IMR-90 (cell line): ENCODE results near the gene OPCML. TPM values are rescaled to one million over a fixed set of nuclear protein-coding genes. Genes with fewer than 3 reads are reported as not detected.

Experiments used
- ATAC-seq: fragments of 200-7000 bp; cut with Tn5 transposase; 2 replicates; pipeline ENCODE4 v1.9.1; 2020; ENCODE audit warnings: low read depth, mild to moderate bottlenecking, moderate library complexity
- BruUV-seq: library from RNA; stranded (reverse); fragments of 400-500 nt; replicated peaks from 2 replicates; lab custom pipeline; 2021; lab: Mats Ljungman, UMichigan
- CTCF ChIA-PET: fragments of 300-600 bp; formaldehyde crosslinking; extraction: SDS; loops from one replicate; lab custom pipeline; 2021; ENCODE audit warnings: antibody characterized with exemption; lab: Yijun Ruan, JAX
- POLR2A ChIA-PET: fragments of 300-600 bp; sonication (Branson Sonifier 250); formaldehyde crosslinking; loops from one replicate; lab custom pipeline; 2022; ENCODE audit warnings: antibody characterized with exemption; ENCODE audit not compliant: unreplicated experiment; lab: Charles Lee
- DNase-seq: peaks from one replicate; pipeline ENCODE4 v3.0.0; 2013
- H2AFZ ChIP-seq: replicated peaks from 2 replicates; pipeline ENCODE3; 2013; ENCODE audit warnings: low read length, mild to moderate bottlenecking; ENCODE audit not compliant: poor library complexity
- H2AK5ac ChIP-seq: 2 replicates; pipeline ENCODE4 v1.6.1; 2013; ENCODE audit warnings: low read depth, low read length, inconsistent platforms
- H2AK9ac ChIP-seq: replicated peaks from 2 replicates; pipeline ENCODE3; 2013; ENCODE audit warnings: mild to moderate bottlenecking, low read depth, low read length, moderate library complexity; ENCODE audit not compliant: poor library complexity
- H2BK120ac ChIP-seq: 2 replicates; pipeline ENCODE4 v1.6.1; 2013; ENCODE audit warnings: low read depth, low read length, inconsistent platforms
- H2BK15ac ChIP-seq: 3 replicates; pipeline ENCODE4 v1.6.1; 2013; ENCODE audit warnings: low read depth, low read length, inconsistent platforms
- H2BK20ac ChIP-seq: 2 replicates; pipeline ENCODE4 v1.6.1; 2013; ENCODE audit warnings: low read depth, mild to moderate bottlenecking, inconsistent platforms, low read length, moderate library complexity
- H2BK5ac ChIP-seq: 2 replicates; pipeline ENCODE4 v1.6.1; 2013; ENCODE audit warnings: mild to moderate bottlenecking, low read depth, low read length, inconsistent platforms; ENCODE audit not compliant: poor library complexity, severe bottlenecking
- H3K14ac ChIP-seq: replicated peaks from 2 replicates; pipeline ENCODE4 v1.6.1; 2013; ENCODE audit warnings: low read depth, low read length, inconsistent platforms
- H3K18ac ChIP-seq: 2 replicates; pipeline ENCODE4 v1.6.1; 2013; ENCODE audit warnings: low read depth, low read length, control low read depth
- H3K23ac ChIP-seq: 2 replicates; pipeline ENCODE4 v1.6.1; 2013; ENCODE audit warnings: low read depth, low read length, inconsistent platforms
- H3K27ac ChIP-seq: 2 replicates; pipeline ENCODE4 v1.5.1; 2013; ENCODE audit warnings: mild to moderate bottlenecking, control low read depth, low read length; ENCODE audit not compliant: insufficient read depth
- H3K27me3 ChIP-seq: 2 replicates; pipeline ENCODE4 v1.6.1; 2013; ENCODE audit warnings: low read length; ENCODE audit not compliant: control insufficient read depth, insufficient read depth
- H3K36me3 ChIP-seq: 2 replicates; pipeline ENCODE4 v1.6.1; 2013; ENCODE audit warnings: low read length, mixed read lengths; ENCODE audit not compliant: control insufficient read depth, insufficient read depth
- H3K4ac ChIP-seq: 2 replicates; pipeline ENCODE4 v1.6.1; 2013; ENCODE audit warnings: low read depth, low read length, inconsistent platforms
- H3K4me1 ChIP-seq: 2 replicates; pipeline ENCODE4 v1.6.1; 2013; ENCODE audit warnings: low read length, mixed read lengths; ENCODE audit not compliant: control insufficient read depth, insufficient read depth
- H3K4me2 ChIP-seq: 2 replicates; pipeline ENCODE4 v1.6.1; 2013; ENCODE audit warnings: low read depth, mild to moderate bottlenecking, control low read depth, low read length, moderate library complexity
- H3K4me3 ChIP-seq: 2 replicates; pipeline ENCODE4 v1.5.1; 2013; ENCODE audit warnings: low read depth, mild to moderate bottlenecking, control low read depth, low read length, moderate library complexity; ENCODE audit not compliant: insufficient read depth
- H3K56ac ChIP-seq: 2 replicates; pipeline ENCODE4 v1.6.1; 2013; ENCODE audit warnings: low read length, inconsistent platforms; ENCODE audit not compliant: insufficient read depth; ENCODE audit errors: extremely low read depth
- H3K79me1 ChIP-seq, 2 experiments: 2 replicates each; pipeline ENCODE4 v1.6.1; 2013; ENCODE audit warnings: low read length in 2 of 2, inconsistent platforms in 1 of 2, low read depth in 1 of 2
- H3K9ac ChIP-seq: 2 replicates; pipeline ENCODE4 v1.6.1; 2013; ENCODE audit warnings: low read depth, low read length, control low read depth
- H3K9me1 ChIP-seq: 2 replicates; pipeline ENCODE4 v1.6.1; 2013; ENCODE audit warnings: low read length, inconsistent platforms; ENCODE audit not compliant: insufficient read depth
- H3K9me3 ChIP-seq: 2 replicates; pipeline ENCODE4 v1.6.1; 2013; ENCODE audit warnings: low read length; ENCODE audit not compliant: control insufficient read depth, insufficient read depth
- H4K20me1 ChIP-seq: 2 replicates; pipeline ENCODE4 v1.6.1; 2013; ENCODE audit warnings: low read length, inconsistent platforms; ENCODE audit not compliant: insufficient read depth
- H4K5ac ChIP-seq: 2 replicates; pipeline ENCODE4 v1.6.1; 2013; ENCODE audit warnings: mild to moderate bottlenecking, low read depth, low read length, control low read depth
- H4K8ac ChIP-seq, 2 experiments: 2 replicates each; pipeline ENCODE4 v1.6.1; 2013; ENCODE audit warnings: low read depth in 2 of 2, low read length in 2 of 2, control low read depth in 1 of 2, inconsistent platforms in 1 of 2
- H4K91ac ChIP-seq: 2 replicates; pipeline ENCODE4 v1.6.1; 2013; ENCODE audit warnings: low read depth, low read length, inconsistent platforms; ENCODE audit not compliant: insufficient read depth
- BHLHE40 ChIP-seq: fragments of 150-350 bp; IDR thresholded peaks from 2 replicates; pipeline ENCODE4 v1.6.1; 2016; ENCODE audit warnings: mild to moderate bottlenecking, low read depth, low read length
- CEBPB ChIP-seq: IDR thresholded peaks from 2 replicates; pipeline ENCODE4 v1.6.1; 2012; ENCODE audit warnings: low read depth, low read length, improper control_type of control experiment
- CTCF ChIP-seq: conservative IDR thresholded peaks from 2 replicates; pipeline ENCODE4 v1.5.1; 2012; ENCODE audit warnings: mild to moderate bottlenecking, low read depth, low read length, improper control_type of control experiment
- FOS ChIP-seq: fragments of 150-350 bp; IDR thresholded peaks from 2 replicates; pipeline ENCODE4 v1.6.1; 2016; ENCODE audit warnings: low read depth, low read length
- MAZ ChIP-seq: IDR thresholded peaks from 2 replicates; pipeline ENCODE4 v1.6.1; 2012; ENCODE audit warnings: low read depth, mild to moderate bottlenecking, low read length, improper control_type of control experiment, moderate library complexity, borderline replicate concordance
- POLR2A ChIP-seq: IDR thresholded peaks from 2 replicates; pipeline ENCODE4 v1.6.1; 2012; ENCODE audit warnings: mild to moderate bottlenecking, low read depth, low read length
- RAD21 ChIP-seq: IDR thresholded peaks from 2 replicates; pipeline ENCODE4 v1.6.1; 2012; ENCODE audit warnings: low read length, improper control_type of control experiment
- RCOR1 ChIP-seq: IDR thresholded peaks from 2 replicates; pipeline ENCODE4 v1.6.1; 2012; ENCODE audit warnings: mild to moderate bottlenecking, low read length, improper control_type of control experiment; ENCODE audit not compliant: insufficient replicate concordance
- RFX5 ChIP-seq: IDR thresholded peaks from 2 replicates; pipeline ENCODE4 v1.8.0; 2012; ENCODE audit warnings: low read depth, mild to moderate bottlenecking, low read length, moderate library complexity
- SMC3 ChIP-seq: fragments of 150-350 bp; IDR thresholded peaks from 2 replicates; pipeline ENCODE4 v1.6.1; 2016; ENCODE audit warnings: low read depth, mild to moderate bottlenecking, antibody characterized with exemption, low read length, moderate library complexity
- USF2 ChIP-seq: fragments of 150-350 bp; IDR thresholded peaks from 2 replicates; pipeline ENCODE4 v1.6.1; 2017; ENCODE audit warnings: mild to moderate bottlenecking, antibody characterized with exemption, low read length, low read depth
- WGBS, 2 experiments: methylation state at CpG; one replicate each; pipeline versions ENCODE4 v1.1.5 to v1.1.7; 2013; ENCODE audit warnings: missing lambda C conversion rate in 2 of 2; ENCODE audit not compliant: insufficient read length in 1 of 2; ENCODE audit errors: extremely low coverage in 2 of 2; 5-methylcytosine and 5-hydroxymethylcytosine counted together
- dilution Hi-C: fragments of 300-500 bp; cut with HindIII; formaldehyde crosslinking; loops from one replicate; pipeline ENCODE4 v1.14.3; 2018; ENCODE audit warnings: low sequenced_read_pairs; ENCODE audit not compliant: unreplicated experiment
- in situ Hi-C: fragments of 300-500 bp; cut with MboI; formaldehyde crosslinking; loops from 3 replicates; pipeline ENCODE4 v1.14.3; 2019; ENCODE audit warnings: low sequenced_read_pairs, inconsistent platforms, mixed read lengths
- intact Hi-C: fragments of 100-400 bp; cut with micrococcal nuclease; formaldehyde crosslinking; loops from 2 replicates; pipeline ENCODE4 v1.10.0; 2022
- polyA plus RNA-seq, 3 experiments: library from polyadenylated mRNA; depleted of rRNA; stranded (reverse); fragments of >200 nt; gene quantifications; 2 replicates each; pipeline ENCODE4 v1.2.3, GENCODE V29; 2012; ENCODE audit warnings: low replicate concordance in 1 of 3
- total RNA-seq: library from RNA; depleted of rRNA; stranded (reverse); fragments of >200 nt; gene quantifications from 2 replicates; pipeline ENCODE4 v1.2.3, GENCODE V29; 2012
- TF ChIP-seq, protein P1 (sequence below): fragments of 150-350 bp; IDR thresholded peaks from 2 replicates; pipeline ENCODE4 v1.6.1; 2016; ENCODE audit warnings: low read depth, mild to moderate bottlenecking, low read length, moderate library complexity, borderline replicate concordance

Gene OPCML
- total and polyA plus RNA-seq, 2 of the 4 experiments (the other 2 are of a cell fraction), result under 0.01 to 2.6 TPM

DNA sequence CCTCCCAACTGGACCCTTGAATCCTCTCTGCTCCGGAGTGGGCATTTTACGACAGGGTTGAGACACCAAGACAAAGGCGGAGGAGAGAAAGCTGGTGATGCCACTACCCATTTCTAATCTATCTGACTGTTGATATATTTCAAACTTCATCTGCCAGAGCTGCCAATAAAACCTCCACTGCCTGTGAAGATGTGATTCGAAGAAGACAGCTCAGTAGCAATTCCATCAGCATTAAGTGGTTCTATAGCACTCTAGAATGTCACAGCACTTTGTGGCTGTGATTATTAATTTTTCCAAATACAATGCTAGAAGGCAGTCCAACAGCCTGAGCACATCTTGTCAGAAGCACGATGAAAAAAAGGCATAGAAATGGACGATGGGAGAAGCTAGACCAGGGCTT is 282.8 kb downstream of the OPCML start:
- Histone ChIP-seq H3K18ac (no peak overlapping the region), H4K20me1 (no peaks in the 10 kb centered on the region), H3K9me3 (peaks cover 21% of the 10 kb centered on the region), H3K9ac (no peak overlapping the region), H3K4ac (no peak overlapping the region), H3K23ac (no peak overlapping the region), H2BK120ac (no peak overlapping the region), H3K4me1 (no peaks in the 10 kb centered on the region), H4K91ac (no peak overlapping the region), H3K27ac (no peak overlapping the region), H3K56ac (no peak overlapping the region), H3K4me2 (no peak overlapping the region), H3K14ac (no peak overlapping the region), H4K8ac (no peak overlapping the region), H3K27me3 (no peaks in the 10 kb centered on the region), H3K4me3 (no peak overlapping the region), H2BK15ac (no peak overlapping the region), H2AK5ac (no peak overlapping the region), H3K36me3 (no peaks in the 10 kb centered on the region), H3K9me1 (no peaks in the 10 kb centered on the region), H2BK5ac (no peak overlapping the region), H2AK9ac (no peak overlapping the region), H2AFZ (no peak overlapping the region), H3K79me1 (no peaks in the 10 kb centered on the region), H4K5ac (no peak overlapping the region), H2BK20ac (no peak overlapping the region)
- no peak for DNase-seq
- intact Hi-C loops, result no loop called here
- POLR2A ChIA-PET, result no interaction called here
- dilution Hi-C loops, result no loop called here
- in situ Hi-C loops, result no loop called here
- no peak for ATAC-seq
- CTCF ChIA-PET, result no interaction called here
- BruUV-seq, result no TSS peak
- WGBS, 2 experiments, result no CpG with 5 or more reads among the region's 6 CpGs
- TF ChIP-seq CTCF (no peak), RAD21 (no peak), CEBPB (no peak), POLR2A (no peak), BHLHE40 (no peak), RCOR1 (no peak), RFX5 (no peak), MAZ (no peak), FOS (no peak), SMC3 (no peak), USF2 (no peak)
- TF ChIP-seq, protein P1, sequence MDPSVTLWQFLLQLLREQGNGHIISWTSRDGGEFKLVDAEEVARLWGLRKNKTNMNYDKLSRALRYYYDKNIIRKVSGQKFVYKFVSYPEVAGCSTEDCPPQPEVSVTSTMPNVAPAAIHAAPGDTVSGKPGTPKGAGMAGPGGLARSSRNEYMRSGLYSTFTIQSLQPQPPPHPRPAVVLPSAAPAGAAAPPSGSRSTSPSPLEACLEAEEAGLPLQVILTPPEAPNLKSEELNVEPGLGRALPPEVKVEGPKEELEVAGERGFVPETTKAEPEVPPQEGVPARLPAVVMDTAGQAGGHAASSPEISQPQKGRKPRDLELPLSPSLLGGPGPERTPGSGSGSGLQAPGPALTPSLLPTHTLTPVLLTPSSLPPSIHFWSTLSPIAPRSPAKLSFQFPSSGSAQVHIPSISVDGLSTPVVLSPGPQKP, result no peak
